KOPT-K1 (cell line): ENCODE data around the gene RASSF4.

Experiments used
- H3K27ac ChIP-seq: fragments of 200-600 bp; sonication (generic); 2 replicates; pipeline ENCODE4 v1.5.1; 2016; ENCODE audit warnings: antibody characterized with exemption, mild to moderate bottlenecking, low read depth, low read length; ENCODE audit not compliant: poor library complexity, severe bottlenecking
- H3K36me3 ChIP-seq: fragments of 200-600 bp; sonication (generic); 2 replicates; pipeline ENCODE4 v1.5.1; 2017; ENCODE audit warnings: antibody characterized with exemption, mild to moderate bottlenecking, low read length, moderate library complexity; ENCODE audit not compliant: insufficient read depth
- H3K9me3 ChIP-seq: fragments of 200-600 bp; sonication (generic); 2 replicates; pipeline ENCODE4 v1.5.1; 2017; ENCODE audit warnings: antibody characterized with exemption, low read length, mild to moderate bottlenecking; ENCODE audit not compliant: insufficient read depth, poor library complexity, severe bottlenecking

RASSF4 gene

GRCh38 chr10:44950326-44951225 is 9.0 kb upstream of the RASSF4 start:
- no peaks in the 10 kb centered on the region; the same call in 1 of the 2 replicates for H3K36me3 ChIP-seq
- peaks cover under 1% of the 10 kb centered on the region for H3K9me3 ChIP-seq
- H3K27ac ChIP-seq, result no peak overlapping the region

DNA sequence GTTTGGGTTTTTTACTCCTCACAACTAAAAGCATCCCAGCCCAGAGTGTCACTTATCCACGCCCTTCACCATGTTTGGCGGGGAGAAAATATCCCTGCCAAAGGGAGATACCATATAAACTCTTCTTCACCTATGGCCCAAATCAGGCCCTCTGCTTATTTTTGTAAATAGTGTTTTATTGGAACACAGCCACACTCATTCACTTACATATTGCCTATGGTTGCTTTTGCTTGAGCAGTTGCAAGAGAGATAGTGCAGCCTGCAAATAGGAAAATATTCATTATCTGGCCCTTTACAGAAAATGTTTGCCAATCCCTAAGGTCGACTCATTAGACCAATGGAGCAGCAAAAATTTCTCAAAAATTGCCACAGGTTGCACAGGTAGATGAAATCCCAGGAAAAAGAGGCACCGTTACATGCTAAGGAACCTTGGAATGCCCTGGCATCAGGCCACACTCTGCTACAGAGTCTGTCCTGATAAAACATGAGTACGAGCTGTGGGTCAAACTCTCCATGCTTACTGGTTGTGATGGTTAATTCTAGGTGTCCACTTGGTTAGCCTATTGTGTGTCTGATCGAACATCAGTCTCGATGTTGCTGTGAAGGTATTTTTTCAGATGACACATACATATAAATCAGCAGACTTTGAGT is 7.9 kb upstream of the RASSF4 start:
- Histone ChIP-seq H3K36me3 (peaks cover 11% of the 10 kb centered on the region; the same call in 1 of the 2 replicates), H3K9me3 (no peaks in the 10 kb centered on the region)

GRCh38 chr10:44952779-44953231 is 6.8 kb upstream of the RASSF4 start:
- Histone ChIP-seq H3K36me3 (peaks cover 13% of the 10 kb centered on the region; the same call in 1 of the 2 replicates), H3K9me3 (no peaks in the 10 kb centered on the region), H3K27ac (no peak overlapping the region)

More for the DNA sequence above, 7.9 kb upstream of the RASSF4 start:
- H3K27ac ChIP-seq, result no peak overlapping the region

DNA sequence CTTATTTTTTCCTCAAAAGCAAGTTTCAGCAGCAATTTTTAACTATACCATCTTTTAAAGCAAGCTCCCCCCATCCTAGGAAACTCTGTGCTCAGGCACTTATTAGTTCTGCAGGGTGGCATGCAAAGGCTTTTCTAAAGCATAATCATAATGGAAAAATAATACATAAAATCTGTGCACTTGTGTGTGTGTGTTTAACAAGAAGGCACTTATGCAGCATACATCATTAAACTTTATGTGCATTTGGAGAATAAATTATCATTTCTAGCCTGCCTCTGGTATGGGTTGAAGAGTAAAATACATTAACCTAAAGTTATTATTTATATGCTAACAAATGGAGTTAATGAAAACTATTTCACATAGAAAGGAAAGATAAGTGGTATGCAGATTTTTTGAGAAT is 5.6 kb upstream of the RASSF4 start:
- H3K36me3 ChIP-seq, result peaks cover 13% of the 10 kb centered on the region; the same call in 1 of the 2 replicates
- no peak overlapping the region for H3K27ac ChIP-seq

GRCh38 chr10:44954962-44955361 is 4.6 kb upstream of the RASSF4 start:
- Histone ChIP-seq H3K36me3 (peaks cover 13% of the 10 kb centered on the region; the same call in 1 of the 2 replicates), H3K9me3 (no peaks in the 10 kb centered on the region), H3K27ac (no peak overlapping the region)

More for the DNA sequence above, 5.6 kb upstream of the RASSF4 start:
- no peaks in the 10 kb centered on the region for H3K9me3 ChIP-seq

- Histone ChIP-seq H3K36me3 (peaks cover 13% of the 10 kb centered on the region; the same call in 1 of the 2 replicates), H3K27ac (no peak overlapping the region)
Measured at GRCh38 chr10:44955413-44956070, 4.1 kb upstream of the RASSF4 start.

DNA sequence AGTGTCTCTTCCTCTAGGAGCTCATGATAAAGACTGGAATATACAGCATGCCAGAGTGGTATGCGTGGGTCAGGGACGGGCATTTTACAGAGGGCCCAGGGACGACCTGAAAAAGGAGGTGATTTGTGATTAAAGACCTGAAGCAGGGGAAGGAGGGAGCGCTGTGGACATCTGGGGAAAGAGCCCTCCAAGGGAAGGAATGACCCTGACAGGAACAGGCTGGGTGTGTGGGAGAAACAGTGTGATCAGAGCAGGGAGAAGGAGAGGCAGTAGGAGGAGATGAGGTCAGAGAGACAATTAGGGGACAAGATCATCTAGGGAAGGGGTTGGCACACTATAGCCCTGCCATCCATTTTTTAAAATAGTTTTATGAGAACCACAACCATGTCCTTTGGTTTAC is 3.4 kb upstream of the RASSF4 start:
- Histone ChIP-seq H3K9me3 (no peaks in the 10 kb centered on the region), H3K27ac (no peak overlapping the region), H3K36me3 (peaks cover 13% of the 10 kb centered on the region; the same call in 1 of the 2 replicates)

More at GRCh38 chr10:44955413-44956070, 4.1 kb upstream of the RASSF4 start:
- H3K9me3 ChIP-seq, result no peaks in the 10 kb centered on the region

GRCh38 chr10:44956717-44957706 is 2.6 kb upstream of the RASSF4 start:
- Histone ChIP-seq H3K36me3 (peaks cover 13% of the 10 kb centered on the region; the same call in 1 of the 2 replicates), H3K9me3 (no peaks in the 10 kb centered on the region), H3K27ac (no peak overlapping the region)

GRCh38 chr10:44958196-44958897 is 1.3 kb upstream of the RASSF4 start:
- H3K36me3 ChIP-seq, result peaks cover 13% of the 10 kb centered on the region; the same call in 1 of the 2 replicates
- no peaks in the 10 kb centered on the region for H3K9me3 ChIP-seq
- H3K27ac ChIP-seq, result peak overlapping the region; percentile 63

DNA sequence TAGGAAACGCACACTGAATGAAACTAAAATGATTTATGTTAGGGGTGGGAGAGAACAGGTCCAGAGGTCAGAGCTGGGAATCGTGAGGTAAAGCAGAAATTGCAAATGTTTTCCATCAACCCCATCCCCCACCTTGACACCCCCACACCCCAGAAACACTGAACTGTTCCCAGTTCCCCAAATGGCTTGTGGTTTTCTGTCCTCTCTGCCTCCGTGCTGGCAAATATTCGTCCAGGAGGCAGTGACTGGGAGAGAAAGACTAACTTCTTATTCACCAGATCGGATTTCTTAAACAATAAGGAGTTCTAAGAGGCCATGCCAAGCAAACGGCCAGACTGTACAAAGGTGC is 730 bp upstream of the RASSF4 start:
- Histone ChIP-seq H3K27ac (peak overlapping the region; percentile 63), H3K9me3 (no peaks in the 10 kb centered on the region)

GRCh38 chr10:44960088-44960460 is 472 bp downstream of the RASSF4 start:
- Histone ChIP-seq H3K36me3 (peaks cover 13% of the 10 kb centered on the region; the same call in 1 of the 2 replicates), H3K27ac (no peak overlapping the region), H3K9me3 (no peaks in the 10 kb centered on the region)

More for the DNA sequence above, 730 bp upstream of the RASSF4 start:
- peaks cover 13% of the 10 kb centered on the region; the same call in 1 of the 2 replicates for H3K36me3 ChIP-seq

- Histone ChIP-seq H3K27ac (no peak overlapping the region), H3K36me3 (peaks cover 13% of the 10 kb centered on the region; the same call in 1 of the 2 replicates)
Measured at GRCh38 chr10:44960482-44961229, 1.1 kb downstream of the RASSF4 start.

GRCh38 chr10:44961230-44961571 is 1.6 kb downstream of the RASSF4 start:
- Histone ChIP-seq H3K27ac (no peak overlapping the region), H3K9me3 (no peaks in the 10 kb centered on the region), H3K36me3 (peaks cover 7% of the 10 kb centered on the region; the same call in 1 of the 2 replicates)

More at GRCh38 chr10:44960482-44961229, 1.1 kb downstream of the RASSF4 start:
- H3K9me3 ChIP-seq, result no peaks in the 10 kb centered on the region
